Chondrocyte (in vitro differentiated cells): ENCODE data around the gene CNPY2. TPM values are rescaled to one million over a fixed set of nuclear protein-coding genes. Genes with fewer than 3 reads are reported as not detected.
A peak's percentile ranks its signal among the peaks of the same experiment; 100 is the strongest.
"Not testable (repeated sequence)": the region's sequence is repeated elsewhere in the genome, so short reads cannot be mapped to it uniquely, and the experiment has no call there.

ENCODE experiments used
- DNase-seq: peaks from one replicate; pipeline ENCODE4 v3.0.0; 2021; ENCODE audit warnings: mixed read lengths, low spot score
- H3K27ac Mint-ChIP-seq: one replicate; pipeline ENCODE4 v1.8.0; 2021; ENCODE audit warnings: mild to moderate bottlenecking, moderate library complexity, mixed read lengths; ENCODE audit not compliant: unreplicated experiment
- H3K27me3 Mint-ChIP-seq: 2 replicates; pipeline ENCODE4 v1.8.0; 2021; ENCODE audit warnings: low read depth, mixed read lengths
- H3K36me3 Mint-ChIP-seq: 2 replicates; pipeline ENCODE4 v1.8.0; 2021; ENCODE audit warnings: low read depth, mixed read lengths
- H3K4me1 Mint-ChIP-seq: 2 replicates; pipeline ENCODE4 v1.8.0; 2021; ENCODE audit warnings: low read depth, mild to moderate bottlenecking, mixed read lengths
- H3K4me3 Mint-ChIP-seq: one replicate; pipeline ENCODE4 v1.8.0; 2021; ENCODE audit warnings: mild to moderate bottlenecking, moderate library complexity, mixed read lengths; ENCODE audit not compliant: unreplicated experiment
- H3K9me3 Mint-ChIP-seq: 2 replicates; pipeline ENCODE4 v1.8.0; 2021; ENCODE audit warnings: low read depth, mixed read lengths
- CTCF ChIP-seq: fragments of 200-600 bp; sonication (generic); IDR thresholded peaks from 2 replicates; pipeline ENCODE4 v1.5.0; 2021; ENCODE audit warnings: antibody characterized with exemption, mild to moderate bottlenecking, moderate library complexity
- total RNA-seq: library from RNA; stranded (reverse); gene quantifications from 3 replicates; pipeline ENCODE4 v1.2.1, GENCODE V29; 2021

Gene CNPY2
- total RNA-seq, 1 donor from 2014 or later: 144 TPM

- no peak overlapping the region for H3K4me3 Mint-ChIP-seq
- no peaks in the 10 kb centered on the region for H3K27me3 Mint-ChIP-seq
- DNase-seq: no peak
- no peaks in the 10 kb centered on the region for H3K9me3 Mint-ChIP-seq
- H3K27ac Mint-ChIP-seq: no peak overlapping the region
- H3K4me1 Mint-ChIP-seq: no peaks in the 10 kb centered on the region
- no peak for TF ChIP-seq CTCF
- peaks cover 29% of the 10 kb centered on the region for H3K36me3 Mint-ChIP-seq
These were observed 25.8 kb upstream of the CNPY2 start for GRCh38 chr12:56341616-56342015.

GRCh38 chr12:56339158-56339422 is 23.3 kb upstream of the CNPY2 start:
- no peak overlapping the region for H3K4me3 Mint-ChIP-seq
- DNase-seq: no peak
- H3K27ac Mint-ChIP-seq: peak overlapping the region; percentile 42
- no peaks in the 10 kb centered on the region for H3K27me3 Mint-ChIP-seq
- no peak for TF ChIP-seq CTCF
- no peaks in the 10 kb centered on the region for H3K9me3 Mint-ChIP-seq
- H3K36me3 Mint-ChIP-seq: peaks cover 18% of the 10 kb centered on the region
- H3K4me1 Mint-ChIP-seq: peaks cover 8% of the 10 kb centered on the region

- Mint-ChIP-seq H3K27me3 (no peaks in the 10 kb centered on the region), H3K27ac (peak within 1 kb of the TSS; percentile 42), H3K4me1 (peaks cover 11% of the 10 kb centered on the region), H3K9me3 (no peaks in the 10 kb centered on the region), H3K4me3 (no peak within 1 kb of the TSS), H3K36me3 (peaks cover 15% of the 10 kb centered on the region)
- no peak for TF ChIP-seq CTCF
- no peak for DNase-seq
These were observed 22.7 kb upstream of the CNPY2 start, which contains the start of gene IL23A for GRCh38 chr12:56338308-56339157. Gene IL23A (plus strand): TSS chr12:56338884. CDS start chr12:56339045, 161 bp downstream.

- TF ChIP-seq CTCF: no peak
- H3K9me3 Mint-ChIP-seq: no peaks in the 10 kb centered on the region
- no peak for DNase-seq
- peaks cover 8% of the 10 kb centered on the region for H3K36me3 Mint-ChIP-seq
- H3K27me3 Mint-ChIP-seq: no peaks in the 10 kb centered on the region
- no peak overlapping the region for H3K4me3 Mint-ChIP-seq
- peaks cover 18% of the 10 kb centered on the region for H3K4me1 Mint-ChIP-seq
- no peak overlapping the region for H3K27ac Mint-ChIP-seq
These were observed 22.0 kb upstream of the CNPY2 start for GRCh38 chr12:56337753-56338251.

GRCh38 chr12:56336361-56337167 is 20.8 kb upstream of the CNPY2 start:
- no peak overlapping the region for H3K4me3 Mint-ChIP-seq
- H3K4me1 Mint-ChIP-seq: peaks cover 23% of the 10 kb centered on the region
- DNase-seq: no peak
- no peaks in the 10 kb centered on the region for H3K9me3 Mint-ChIP-seq
- TF ChIP-seq CTCF: no peak
- H3K27ac Mint-ChIP-seq: peak overlapping the region; percentile 1
- no peaks in the 10 kb centered on the region for H3K27me3 Mint-ChIP-seq
- H3K36me3 Mint-ChIP-seq: peaks cover 3% of the 10 kb centered on the region

GRCh38 chr12:56335527-56335926 is 19.7 kb upstream of the CNPY2 start:
- not testable (repeated sequence) for H3K9me3 Mint-ChIP-seq, DNase-seq, H3K27me3 Mint-ChIP-seq, H3K36me3 Mint-ChIP-seq, H3K27ac Mint-ChIP-seq, H3K4me3 Mint-ChIP-seq
- peaks cover 23% of the 10 kb centered on the region for H3K4me1 Mint-ChIP-seq
